HuH-7.5 (cell line): Measurements from ENCODE around the gene PACRG.

Source experiments
- DNase-seq: peaks from one replicate; pipeline ENCODE4 v3.0.0; 2011; ENCODE audit warnings: low spot score

The PACRG gene

DNA sequence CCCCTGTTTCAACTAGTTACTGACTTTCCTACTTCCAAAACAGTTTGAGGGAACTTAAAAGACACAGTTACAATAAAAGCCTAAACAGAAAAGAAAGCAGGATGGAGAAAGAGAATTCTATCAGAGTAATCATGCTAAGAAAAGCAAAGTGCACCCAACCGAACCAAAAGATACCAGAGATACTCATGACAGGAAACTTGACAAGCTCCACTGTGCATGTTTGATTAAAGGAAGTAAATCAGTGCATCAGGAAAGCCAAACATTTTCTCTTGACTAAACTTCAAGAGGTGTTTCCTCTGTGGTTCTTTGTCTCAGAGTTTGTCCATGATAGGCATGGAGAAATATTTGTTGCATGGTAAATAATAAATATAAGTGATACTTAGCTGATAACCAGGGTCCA, 138.9 kb downstream of the PACRG start:
- DNase-seq = no peak

- DNase-seq = no peak
Measured at GRCh38 chr6:162868397-162868796, 140.6 kb downstream of the PACRG start.

GRCh38 chr6:162871966-162872365, 144.2 kb downstream of the PACRG start:
- DNase-seq = no peak

GRCh38 chr6:162873537-162873936, 145.8 kb downstream of the PACRG start:
- DNase-seq = no peak

DNA sequence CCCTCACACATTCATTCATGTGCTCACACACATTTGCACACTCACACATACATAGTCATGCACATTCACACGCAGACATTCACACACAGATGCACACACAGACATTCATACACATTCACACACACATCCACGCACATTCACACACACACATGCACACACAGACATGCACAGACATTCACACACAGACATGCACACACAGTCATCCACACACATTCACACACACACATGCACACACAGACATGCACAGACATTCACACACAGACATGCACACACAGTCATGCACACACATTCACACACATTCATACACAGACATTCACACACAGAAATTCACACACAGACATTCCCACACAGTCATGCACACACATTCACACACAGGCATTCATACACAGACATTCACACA, 147.3 kb downstream of the PACRG start:
- DNase-seq = no peak

DNA sequence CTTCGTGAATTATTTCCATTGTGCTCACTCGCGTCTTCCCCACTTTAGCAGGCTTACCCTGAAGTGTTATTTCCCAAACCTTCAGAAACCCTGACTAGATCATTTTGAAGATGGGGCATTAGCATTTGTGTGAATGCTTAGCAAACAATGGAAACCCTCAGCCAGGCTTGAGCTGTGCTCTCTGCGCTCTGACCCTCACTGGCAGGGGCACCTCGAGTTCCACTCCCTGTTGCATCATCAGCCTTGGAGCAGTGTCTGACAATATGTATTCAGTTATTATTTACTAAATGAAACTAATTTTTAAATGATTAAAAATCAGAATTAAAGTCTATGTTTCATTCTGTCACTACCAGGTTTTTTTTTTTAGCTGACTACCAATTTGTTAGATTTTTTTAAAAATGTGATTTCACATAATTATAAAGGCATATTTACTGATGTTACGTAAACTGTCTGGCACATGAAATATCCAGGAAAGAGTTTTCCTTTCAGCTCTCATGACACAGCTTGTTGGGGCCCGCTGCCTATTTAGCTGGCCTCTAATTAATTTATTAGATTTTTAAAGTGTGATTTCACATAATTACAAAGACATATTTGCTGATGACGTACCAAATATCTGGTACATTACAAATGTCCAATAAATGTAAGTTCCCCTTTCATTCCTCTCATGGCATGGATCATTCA, 155.2 kb downstream of the PACRG start:
- no peak for DNase-seq

GRCh38 chr6:162887981-162888689, 160.4 kb downstream of the PACRG start:
- no peak for DNase-seq

DNA sequence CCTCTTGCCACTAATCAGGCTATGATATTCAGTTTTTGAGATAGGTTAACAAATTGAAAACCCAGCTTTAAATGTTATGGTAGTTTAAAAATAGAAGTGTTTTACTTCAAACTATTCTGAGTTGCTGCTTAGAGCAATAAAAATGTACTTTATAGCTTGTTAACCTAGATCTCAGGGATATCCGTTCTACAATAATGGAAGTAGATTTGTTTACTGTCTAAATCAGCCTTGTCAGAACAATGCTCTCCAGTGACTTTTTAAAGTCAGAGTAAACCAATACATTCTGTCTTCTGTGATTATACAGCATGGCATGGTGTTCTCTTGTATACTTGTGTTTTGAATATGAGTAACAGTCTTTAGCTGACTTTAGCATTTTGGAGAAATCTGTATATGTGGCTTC, 161.5 kb downstream of the PACRG start:
- DNase-seq = no peak

- no peak for DNase-seq
Measured at GRCh38 chr6:162898011-162898410, 170.2 kb downstream of the PACRG start.

DNA sequence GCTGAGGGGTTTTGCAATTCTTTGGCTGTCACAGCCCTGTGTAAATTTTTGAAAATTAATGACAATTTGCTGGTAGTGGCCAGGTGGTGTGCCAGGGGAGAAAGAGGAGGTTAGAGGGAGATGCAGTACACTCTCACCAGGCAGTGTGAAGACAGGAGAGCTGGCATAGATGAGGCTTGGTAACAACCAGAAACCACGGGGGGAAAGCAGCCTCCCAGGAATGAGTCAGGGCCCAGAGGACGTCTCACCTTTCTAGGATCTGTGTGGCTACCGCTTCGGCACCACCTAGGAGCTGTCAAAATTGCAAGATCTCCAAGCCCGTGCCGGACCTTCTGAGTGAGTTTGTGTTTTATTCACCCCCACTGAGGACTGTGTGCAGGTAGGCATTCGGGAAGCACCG, 171.4 kb downstream of the PACRG start:
- DNase-seq = no peak

DNA sequence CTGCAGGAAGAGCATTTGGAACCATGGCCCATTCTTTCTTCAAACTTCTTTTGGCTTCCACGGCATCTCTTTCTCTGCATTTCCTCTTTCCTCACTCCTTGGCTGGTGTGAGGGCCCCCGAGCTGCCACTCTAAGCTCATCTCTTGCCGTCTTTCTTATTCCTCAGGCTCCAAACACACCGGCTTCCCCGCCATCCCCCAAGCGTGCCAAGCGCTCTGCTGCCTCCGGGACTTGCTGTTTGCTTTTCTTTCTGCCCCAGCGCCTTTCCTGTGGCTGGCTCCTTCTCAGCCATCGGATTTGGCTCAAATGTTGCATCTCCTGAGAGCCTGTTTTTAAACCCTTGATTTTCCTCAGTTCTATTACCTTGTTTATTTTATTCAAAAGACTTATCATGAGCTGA, 172.7 kb downstream of the PACRG start:
- no peak for DNase-seq

- DNase-seq = no peak
Measured at GRCh38 chr6:162904069-162904663, 176.4 kb downstream of the PACRG start.

- no peak for DNase-seq
Measured at GRCh38 chr6:162906479-162906878, 178.7 kb downstream of the PACRG start.

- DNase-seq = no peak
Measured at GRCh38 chr6:162907876-162908481, 180.2 kb downstream of the PACRG start.

DNA sequence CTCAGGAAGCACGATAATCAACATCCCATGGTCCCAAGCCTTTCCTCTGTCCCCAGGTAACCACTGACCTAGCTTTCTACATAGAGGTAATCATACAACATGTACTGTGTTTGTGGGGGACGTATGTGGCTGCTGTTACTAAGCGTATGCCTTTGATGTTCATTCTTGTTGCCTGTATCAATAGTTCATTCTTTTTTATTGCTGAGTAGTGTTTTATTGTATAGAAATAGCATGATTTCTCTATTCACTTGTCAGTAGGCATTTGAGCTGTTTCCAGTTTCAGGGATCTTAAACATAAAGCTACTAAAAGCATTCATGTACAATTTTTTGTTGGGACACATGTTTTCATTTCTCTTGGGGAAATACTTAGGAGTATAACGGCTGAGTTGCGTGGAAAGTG, 185.4 kb downstream of the PACRG start:
- no peak for DNase-seq

DNA sequence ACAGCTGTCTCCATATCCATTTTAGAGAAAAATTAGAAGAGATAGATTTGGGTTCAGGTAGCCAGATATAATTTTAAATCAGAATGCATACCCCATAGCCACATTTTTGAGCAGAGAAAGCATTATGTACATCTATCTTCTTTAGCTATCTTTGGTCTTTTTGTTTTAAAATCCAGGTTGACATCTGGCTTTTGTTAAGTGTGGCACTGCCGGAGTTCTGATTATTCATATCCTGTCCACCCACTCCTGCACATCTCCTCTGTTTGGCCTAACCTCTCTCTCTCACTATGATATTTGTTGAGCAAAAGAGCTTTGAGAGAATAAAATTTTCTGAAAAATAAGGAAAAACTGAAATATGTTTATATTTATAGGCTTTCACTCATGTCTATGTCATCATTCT, 189.7 kb downstream of the PACRG start:
- DNase-seq = no peak

- DNase-seq = no peak
Measured at GRCh38 chr6:162921062-162921461, 193.3 kb downstream of the PACRG start.

DNA sequence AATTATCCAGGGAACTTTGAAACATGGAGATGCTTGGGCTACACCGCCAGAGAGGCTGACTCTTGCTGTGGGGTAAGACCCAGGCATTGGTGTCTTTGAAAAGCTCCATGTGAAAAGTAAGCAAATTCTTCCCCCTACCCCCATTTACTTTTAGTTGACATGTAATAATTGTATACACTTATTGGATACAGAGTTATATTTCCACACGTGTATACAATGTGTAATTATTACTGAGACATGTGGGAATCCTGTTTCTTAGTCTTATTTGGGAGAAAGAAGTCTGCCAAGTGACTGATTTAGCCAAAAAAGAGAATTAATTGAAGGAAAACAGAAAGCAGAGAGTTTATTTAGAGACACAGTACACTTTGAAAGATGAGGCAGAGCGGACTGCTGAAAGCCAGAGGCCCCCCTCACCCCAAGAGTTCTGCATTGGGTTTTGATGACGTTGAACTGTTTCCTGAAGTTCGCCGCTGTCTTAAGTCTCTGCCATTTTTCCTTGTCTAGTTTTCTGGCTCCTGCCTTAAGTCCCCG, 193.8 kb downstream of the PACRG start:
- DNase-seq = no peak

GRCh38 chr6:162922563-162923166, 194.9 kb downstream of the PACRG start:
- no peak for DNase-seq

DNA sequence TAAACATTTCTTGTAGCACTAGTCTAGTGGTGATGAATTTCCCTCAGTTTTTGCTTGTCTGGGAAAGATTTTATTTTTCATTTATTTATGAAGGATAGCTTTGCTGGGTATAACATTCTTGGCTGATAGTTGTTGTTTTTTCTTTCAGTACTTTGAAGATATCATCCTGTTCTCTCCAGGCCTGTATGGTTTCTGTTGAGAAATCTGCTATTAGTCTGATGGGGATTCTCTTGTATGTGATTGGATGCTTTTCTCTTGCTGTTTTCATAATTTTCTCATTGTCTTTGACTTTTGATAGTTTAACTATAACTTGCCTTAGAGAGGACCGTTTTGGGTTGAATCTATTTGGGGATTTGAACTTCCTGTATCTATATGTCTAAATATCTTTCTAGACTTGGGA, 207.1 kb downstream of the PACRG start:
- DNase-seq = no peak

- DNase-seq = no peak
Measured at GRCh38 chr6:162940426-162940825, 212.7 kb downstream of the PACRG start.

DNA sequence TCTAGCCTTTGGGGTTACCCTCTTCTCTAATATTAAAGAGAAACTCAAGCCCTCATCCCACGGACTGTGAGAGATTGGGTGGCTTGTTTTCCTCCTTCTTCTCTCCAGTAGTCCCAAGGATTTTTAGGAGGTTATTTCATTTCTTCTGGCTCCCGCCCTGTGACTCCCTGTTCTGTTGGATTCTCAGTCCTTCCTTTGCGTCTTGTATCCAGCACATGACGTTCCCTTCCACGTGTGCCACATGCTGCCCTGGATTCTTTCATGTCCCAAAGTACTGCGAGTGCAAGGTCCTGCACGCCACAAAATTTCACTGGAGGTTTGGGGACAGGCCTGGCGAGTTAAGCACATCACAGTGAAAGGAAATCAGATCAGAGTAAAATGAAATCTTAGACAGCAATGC, 213.4 kb downstream of the PACRG start:
- no peak for DNase-seq
